Measurements from ENCODE around the gene DTHD1.
A peak's percentile ranks its signal among the peaks of the same experiment; 100 is the strongest.

Gene DTHD1

DNA sequence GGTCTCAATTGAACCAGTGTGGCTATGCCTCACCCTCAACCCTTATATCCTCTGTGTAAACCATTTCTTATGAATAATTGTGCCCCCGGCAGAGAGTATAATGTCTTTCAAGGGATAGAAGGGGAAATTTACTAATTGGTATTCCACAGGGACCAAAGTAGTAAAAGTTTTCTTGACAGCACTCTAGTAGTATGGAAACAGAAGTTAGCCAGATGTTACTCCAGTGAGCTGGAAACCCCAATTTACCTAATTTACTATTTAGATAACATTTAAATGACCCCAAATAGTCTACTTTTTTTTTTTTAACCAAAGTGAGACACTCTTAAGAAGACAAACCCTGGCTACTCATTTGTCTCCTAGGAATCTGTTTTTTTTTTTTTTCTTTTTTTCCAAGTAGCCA lies 32.3 kb downstream of the DTHD1 start:
- TF ChIP-seq, protein P1, sequence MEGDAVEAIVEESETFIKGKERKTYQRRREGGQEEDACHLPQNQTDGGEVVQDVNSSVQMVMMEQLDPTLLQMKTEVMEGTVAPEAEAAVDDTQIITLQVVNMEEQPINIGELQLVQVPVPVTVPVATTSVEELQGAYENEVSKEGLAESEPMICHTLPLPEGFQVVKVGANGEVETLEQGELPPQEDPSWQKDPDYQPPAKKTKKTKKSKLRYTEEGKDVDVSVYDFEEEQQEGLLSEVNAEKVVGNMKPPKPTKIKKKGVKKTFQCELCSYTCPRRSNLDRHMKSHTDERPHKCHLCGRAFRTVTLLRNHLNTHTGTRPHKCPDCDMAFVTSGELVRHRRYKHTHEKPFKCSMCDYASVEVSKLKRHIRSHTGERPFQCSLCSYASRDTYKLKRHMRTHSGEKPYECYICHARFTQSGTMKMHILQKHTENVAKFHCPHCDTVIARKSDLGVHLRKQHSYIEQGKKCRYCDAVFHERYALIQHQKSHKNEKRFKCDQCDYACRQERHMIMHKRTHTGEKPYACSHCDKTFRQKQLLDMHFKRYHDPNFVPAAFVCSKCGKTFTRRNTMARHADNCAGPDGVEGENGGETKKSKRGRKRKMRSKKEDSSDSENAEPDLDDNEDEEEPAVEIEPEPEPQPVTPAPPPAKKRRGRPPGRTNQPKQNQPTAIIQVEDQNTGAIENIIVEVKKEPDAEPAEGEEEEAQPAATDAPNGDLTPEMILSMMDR (IDR thresholded peaks at IDR 0.05; ENCODE audit: control extremely low read depth, extremely low read depth, low read depth, missing control alignments): no peak
- ChIA-PET POLR2A (no interaction called here), CTCF (interaction anchor here (1.0 to 1.7 kb wide), 3 partner anchors 12 to 86 kb away, joined by 3 to 4 read pairs (median 4); no protein-coding TSS in a partner anchor)
- no peak for DNase-seq (ENCODE audit: extremely low spot score)

GRCh38 chr4:36316607-36317006 lies 35.2 kb downstream of the DTHD1 start:
- DNase-seq (ENCODE audit: extremely low spot score): no peak
- ChIA-PET POLR2A (no interaction called here), CTCF (no interaction called here)
- TF ChIP-seq, protein P1 (IDR thresholded peaks at IDR 0.05; ENCODE audit: control extremely low read depth, extremely low read depth, low read depth, missing control alignments): no peak

DNA sequence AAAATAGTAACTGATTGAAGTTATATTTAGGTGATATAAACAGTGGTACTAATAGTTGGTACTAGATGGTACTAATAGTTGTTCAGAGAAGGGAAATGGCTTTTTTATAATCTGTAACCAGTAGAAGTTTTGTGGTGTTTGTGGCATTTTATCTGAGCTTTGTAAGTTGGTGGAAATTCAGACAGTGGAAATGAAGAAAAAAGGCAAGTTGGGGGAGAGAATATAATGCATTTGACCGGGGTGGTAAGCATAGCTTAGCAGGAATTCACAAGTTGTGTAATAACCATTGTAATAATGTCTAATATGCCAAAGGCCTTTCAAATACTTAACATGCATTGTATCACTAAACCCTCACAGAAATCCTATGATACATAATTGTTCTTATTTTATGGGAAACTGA lies 36.3 kb downstream of the DTHD1 start:
- POLR2A ChIA-PET: no interaction called here
- TF ChIP-seq, protein P1 (IDR thresholded peaks at IDR 0.05; ENCODE audit: control extremely low read depth, extremely low read depth, low read depth, missing control alignments): no peak
- no peak for DNase-seq (ENCODE audit: extremely low spot score)
- CTCF ChIA-PET: no interaction called here

DNA sequence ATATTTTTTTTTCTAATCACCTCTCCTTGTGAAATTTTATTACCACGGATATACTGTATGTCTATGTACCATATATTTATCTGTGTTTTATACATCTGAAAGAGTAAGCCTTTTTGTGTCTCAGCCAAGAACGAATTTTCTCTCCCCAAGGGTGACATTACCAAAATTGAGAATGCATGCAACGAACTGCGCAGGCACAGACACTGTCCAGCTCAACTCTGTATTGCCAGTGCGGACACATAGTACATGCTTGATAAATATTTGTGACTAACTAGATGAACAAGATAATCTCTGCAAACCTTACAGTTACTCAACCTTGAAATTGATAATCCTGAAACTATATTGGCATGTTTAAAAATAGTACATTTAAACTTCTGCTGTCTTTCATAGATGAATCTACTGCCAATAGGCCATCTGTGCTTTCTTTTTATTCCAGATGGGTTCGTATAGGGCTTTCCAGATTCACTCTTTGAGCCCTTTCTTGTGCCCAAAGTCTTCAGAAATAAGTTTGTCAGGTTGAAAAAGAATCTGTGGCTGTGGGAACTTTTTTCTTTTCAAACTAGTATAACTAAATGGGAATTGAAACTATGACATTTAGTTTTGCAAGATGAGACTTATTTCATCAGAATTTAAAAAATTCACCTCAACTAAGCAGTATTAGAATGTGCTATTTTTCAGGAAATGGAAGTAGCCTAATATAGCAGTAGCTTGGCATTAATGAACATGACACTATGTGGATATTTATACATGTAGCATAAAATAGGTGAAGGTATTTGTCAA lies 38.9 kb downstream of the DTHD1 start:
- TF ChIP-seq, protein P1 (IDR thresholded peaks at IDR 0.05; ENCODE audit: control extremely low read depth, extremely low read depth, low read depth, missing control alignments): no peak
- CTCF ChIA-PET: interaction anchor here (0.9 to 1.5 kb wide), 3 partner anchors 10 to 34 kb away, joined by 3 to 5 read pairs (median 4); no protein-coding TSS in a partner anchor
- peak; percentile 28 for DNase-seq (ENCODE audit: extremely low spot score)
- POLR2A ChIA-PET: no interaction called here

DNA sequence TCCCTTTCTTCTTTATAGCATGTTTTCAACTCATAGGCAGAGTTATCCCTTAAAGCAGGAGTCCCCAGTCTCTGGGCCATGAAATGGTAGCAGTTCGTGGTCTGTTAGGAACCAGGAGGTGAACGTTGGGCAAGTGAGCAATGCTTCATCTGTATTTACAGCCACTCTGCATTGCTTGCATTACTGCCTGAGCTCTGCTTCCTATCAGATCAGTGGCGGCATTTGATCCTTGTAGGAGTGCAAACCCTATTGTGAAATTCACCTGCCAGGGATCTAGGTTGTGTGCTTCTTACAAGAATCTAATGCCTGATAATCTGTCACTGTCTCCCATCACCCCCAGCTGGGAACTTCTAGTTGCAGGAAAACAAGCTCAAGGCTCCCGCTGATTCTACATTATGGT lies 39.8 kb downstream of the DTHD1 start:
- CTCF ChIA-PET: interaction anchor here (1.3 kb wide), 1 partner anchor 20 kb away, joined by 3 read pairs; no protein-coding TSS in a partner anchor
- POLR2A ChIA-PET: no interaction called here
- TF ChIP-seq, protein P1 (IDR thresholded peaks at IDR 0.05; ENCODE audit: control extremely low read depth, extremely low read depth, low read depth, missing control alignments): no peak
- DNase-seq (ENCODE audit: extremely low spot score): no peak

GRCh38 chr4:36322921-36323354 lies 41.5 kb downstream of the DTHD1 start:
- ChIA-PET CTCF (interaction anchor here (1.0 kb wide), 1 partner anchor 27 kb away, joined by 3 read pairs; no protein-coding TSS in a partner anchor), POLR2A (no interaction called here)
- TF ChIP-seq, protein P1 (IDR thresholded peaks at IDR 0.05; ENCODE audit: control extremely low read depth, extremely low read depth, low read depth, missing control alignments): no peak
- DNase-seq (ENCODE audit: extremely low spot score): peak; percentile 15
